Measurements from ENCODE around the gene ADIPOQ.
"Not testable (repeated sequence)": the region's sequence is repeated elsewhere in the genome, so short reads cannot be mapped to it uniquely, and the experiment has no call there.

ADIPOQ gene

GRCh38 chr3:186890911-186891310 is 48.4 kb downstream of the ADIPOQ start:
- no peak overlapping the region for H3K4me3 ChIP-seq (ENCODE audit: low read depth, low read length)

GRCh38 chr3:186893071-186893470 is 50.6 kb downstream of the ADIPOQ start:
- H3K4me3 ChIP-seq (ENCODE audit: low read depth, low read length): not testable (repeated sequence)

More at GRCh38 chr3:186890911-186891310, 48.4 kb downstream of the ADIPOQ start:
- TF ChIP-seq CTCF (IDR thresholded peaks at IDR 0.05; ENCODE audit: borderline replicate concordance, insufficient read depth, low read depth, low read length): no peak

GRCh38 chr3:186895406-186895805 is 52.9 kb downstream of the ADIPOQ start:
- no peak for TF ChIP-seq CTCF (IDR thresholded peaks at IDR 0.05; ENCODE audit: borderline replicate concordance, insufficient read depth, low read depth, low read length)
- no peak overlapping the region for H3K4me3 ChIP-seq (ENCODE audit: low read depth, low read length)

- no peak overlapping the region for H3K4me3 ChIP-seq (ENCODE audit: low read depth, low read length)
- TF ChIP-seq CTCF (IDR thresholded peaks at IDR 0.05; ENCODE audit: borderline replicate concordance, insufficient read depth, low read depth, low read length): no peak
These were observed 53.5 kb downstream of the ADIPOQ start for GRCh38 chr3:186896006-186896405.

GRCh38 chr3:186896875-186897274 is 54.4 kb downstream of the ADIPOQ start:
- TF ChIP-seq CTCF (IDR thresholded peaks at IDR 0.05; ENCODE audit: borderline replicate concordance, insufficient read depth, low read depth, low read length): no peak
- no peak overlapping the region for H3K4me3 ChIP-seq (ENCODE audit: low read depth, low read length)

DNA sequence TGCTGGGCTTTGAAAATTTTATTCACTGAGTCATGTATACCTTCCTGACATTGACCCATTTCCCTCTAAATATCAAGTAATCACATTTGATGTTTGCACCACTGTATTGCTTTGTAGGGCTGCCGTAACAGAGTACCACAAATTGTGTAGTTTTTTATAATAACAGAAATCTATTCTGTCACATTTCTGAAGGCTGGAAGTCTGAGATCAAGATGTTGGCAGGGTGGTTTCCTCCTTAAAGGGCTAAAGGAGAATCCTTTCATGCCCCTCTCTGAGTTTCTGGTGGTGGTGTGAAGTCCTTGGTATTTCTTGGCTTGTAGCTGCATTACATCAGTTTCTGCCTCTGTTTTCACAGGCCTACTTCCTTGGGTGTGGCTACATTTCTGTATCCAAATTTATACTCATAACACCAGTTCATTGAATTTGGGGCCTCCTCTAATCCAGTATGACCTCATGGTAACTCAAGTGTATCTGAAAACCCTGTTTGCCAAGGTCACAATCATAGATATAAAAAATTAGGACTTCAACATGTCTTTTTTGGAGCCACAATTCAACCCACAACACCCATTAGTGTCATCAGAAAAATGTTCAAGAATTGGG is 58.7 kb downstream of the ADIPOQ start:
- H3K4me3 ChIP-seq (ENCODE audit: low read depth, low read length): no peak overlapping the region
- no peak for TF ChIP-seq CTCF (IDR thresholded peaks at IDR 0.05; ENCODE audit: borderline replicate concordance, insufficient read depth, low read depth, low read length)

DNA sequence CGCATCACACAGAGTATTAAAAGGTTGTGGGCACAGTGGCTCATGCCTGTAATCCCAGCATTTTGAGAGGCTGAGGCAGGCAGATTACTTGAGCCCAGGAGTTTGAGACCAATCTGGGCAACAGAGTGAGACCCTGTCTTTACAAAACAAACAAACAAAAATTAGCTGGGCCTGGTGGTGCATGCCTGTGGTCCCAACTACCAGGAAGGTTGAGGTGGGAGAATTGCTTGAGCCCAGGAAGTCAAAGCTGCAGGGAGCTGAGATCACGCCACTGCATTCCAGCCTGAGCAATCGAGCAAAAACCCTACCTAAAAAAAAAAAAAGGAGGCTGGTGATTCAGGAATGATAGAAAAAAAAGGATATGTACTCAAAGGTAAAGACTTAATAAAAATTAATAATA is 59.6 kb downstream of the ADIPOQ start:
- H3K4me3 ChIP-seq (ENCODE audit: low read depth, low read length): no peak overlapping the region
- TF ChIP-seq CTCF (IDR thresholded peaks at IDR 0.05; ENCODE audit: borderline replicate concordance, insufficient read depth, low read depth, low read length): no peak

DNA sequence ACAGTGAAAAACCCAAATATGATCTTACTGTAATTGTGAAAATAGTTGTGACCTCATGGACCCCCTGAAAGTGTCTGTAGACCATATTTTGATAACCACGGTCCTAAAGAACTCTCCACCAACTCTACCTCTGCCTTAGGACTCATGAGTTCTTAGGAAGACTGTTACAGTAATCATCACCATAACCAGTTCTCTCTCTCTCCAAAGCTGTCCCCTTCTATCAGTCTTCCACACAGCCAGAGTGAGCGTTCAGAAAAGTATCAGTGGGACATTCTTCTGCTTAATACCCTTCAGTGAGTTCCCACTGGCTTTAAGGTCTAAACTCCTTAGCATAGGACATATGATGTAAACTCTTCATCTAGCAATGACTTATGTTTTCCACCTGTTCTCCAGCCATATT is 60.2 kb downstream of the ADIPOQ start:
- H3K4me3 ChIP-seq (ENCODE audit: low read depth, low read length): no peak overlapping the region
- no peak for TF ChIP-seq CTCF (IDR thresholded peaks at IDR 0.05; ENCODE audit: borderline replicate concordance, insufficient read depth, low read depth, low read length)

GRCh38 chr3:186903676-186904075 is 61.2 kb downstream of the ADIPOQ start:
- H3K4me3 ChIP-seq (ENCODE audit: low read depth, low read length): not testable (repeated sequence)

DNA sequence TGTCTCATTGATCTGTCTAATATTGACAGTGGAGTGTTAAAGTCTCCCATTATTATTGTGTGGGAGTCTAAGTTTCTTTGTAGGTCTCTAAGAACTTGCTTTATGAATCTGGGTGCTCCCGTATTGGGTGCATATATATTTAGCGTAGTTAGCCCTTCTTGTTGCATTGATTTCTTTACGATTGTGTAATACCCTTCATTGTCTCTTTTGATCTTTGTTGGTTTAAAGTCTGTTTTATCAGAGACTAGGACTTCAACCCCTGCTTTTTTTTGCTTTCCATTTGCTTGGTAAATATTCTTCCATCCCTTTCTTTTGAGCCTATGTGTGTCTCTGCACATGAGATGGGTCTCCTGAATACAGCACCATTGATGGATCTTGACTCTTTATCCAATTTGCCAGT is 64.6 kb downstream of the ADIPOQ start:
- not testable (repeated sequence) for H3K4me3 ChIP-seq (ENCODE audit: low read depth, low read length)

All from GM12875 (cell line).